ENCODE data around the gene GALR1. TPM values are rescaled to one million over a fixed set of nuclear protein-coding genes. Genes with fewer than 3 reads are reported as not detected.

The GALR1 gene
- total RNA-seq, 1 experiment from 2014 or later: not detected

DNA sequence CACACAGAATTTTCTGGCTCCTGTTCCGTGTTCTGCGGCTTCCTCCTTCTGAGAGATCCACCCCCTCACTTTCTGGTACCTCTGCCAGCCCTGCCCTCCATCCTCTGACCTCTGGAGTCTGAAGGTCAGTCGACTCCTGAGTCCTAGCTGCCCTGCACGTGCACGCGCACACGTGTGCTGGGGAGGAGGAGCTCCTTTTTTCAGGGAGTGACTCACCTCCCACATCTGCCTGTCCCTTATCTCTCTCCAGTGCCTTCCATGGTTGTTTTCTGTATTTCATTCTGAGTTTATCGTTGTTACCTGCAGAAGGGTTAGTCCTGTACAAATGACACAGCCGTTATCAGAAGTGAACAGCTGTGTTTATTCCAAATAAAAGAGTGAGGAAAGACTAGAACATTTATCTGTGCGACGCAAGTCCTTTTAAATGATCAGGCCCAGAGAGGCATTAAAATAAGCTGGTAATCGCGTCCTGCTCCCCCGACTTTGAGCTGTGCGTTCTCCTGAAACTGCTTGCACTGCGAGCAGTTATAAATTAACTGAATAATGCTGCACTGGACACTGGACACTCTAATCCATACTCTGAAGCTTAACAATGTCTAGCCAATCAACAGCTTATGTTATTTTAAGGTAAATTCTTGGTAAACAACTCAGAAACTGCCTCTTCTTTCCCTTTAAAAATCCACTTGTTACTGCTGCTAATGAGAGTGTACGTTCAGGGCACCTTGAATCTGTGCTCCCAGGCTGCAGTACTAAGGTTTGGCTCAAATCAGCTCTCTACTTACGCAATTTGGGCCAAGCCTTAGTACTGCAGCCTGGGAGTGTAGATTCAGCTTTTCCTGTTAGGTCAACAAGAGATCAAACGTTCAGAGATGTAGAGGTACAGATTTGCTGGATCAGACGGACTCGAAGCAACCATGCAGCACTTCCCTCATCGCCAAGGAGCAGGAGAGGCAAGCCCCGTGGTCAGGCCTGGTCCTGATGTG lies 72.5 kb downstream of the GALR1 start:
- no peak for DNase-seq (ENCODE audit: low read depth)

DNA sequence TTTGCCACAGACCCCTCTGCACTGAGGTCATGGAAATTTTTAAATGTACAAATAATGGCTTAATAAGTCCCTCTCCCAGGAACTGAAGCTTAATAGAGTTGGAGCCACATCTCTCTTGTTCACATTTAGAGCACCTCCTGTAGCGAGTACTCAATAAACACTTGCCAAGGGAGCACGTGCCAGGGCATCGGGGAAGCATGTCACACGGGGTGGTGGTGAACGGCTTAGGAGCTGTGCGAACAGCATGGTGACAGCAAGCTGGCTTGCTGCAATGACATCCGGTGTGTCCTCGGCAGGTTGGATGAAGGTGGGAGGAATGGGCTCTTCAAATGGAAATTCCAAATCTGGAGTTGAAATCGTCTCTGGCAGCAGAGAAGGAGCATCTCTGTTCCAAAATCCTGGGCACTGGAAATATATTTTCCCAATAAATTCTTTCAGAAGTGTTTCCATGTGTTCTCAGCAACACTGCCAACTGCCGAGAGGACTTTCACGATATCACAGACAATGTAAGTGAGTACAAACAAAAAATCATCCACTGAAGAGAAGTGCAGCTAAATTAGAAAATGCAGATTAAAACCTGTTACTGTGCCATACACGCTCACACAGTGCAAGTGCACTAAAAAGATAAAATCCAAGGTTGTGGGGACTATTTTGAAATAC lies 74.1 kb downstream of the GALR1 start:
- DNase-seq (ENCODE audit: low read depth): no peak

Other genes with a start within 250 kb of the GALR1 start
- gene MBP, start 117.1 kb upstream of the GALR1 start, total RNA-seq (2014; rRNA removed; shearing (Covaris generic)): 4.7 and 9.9 TPM in 2 replicates

All from M059J (cell line).